ENCODE results near the gene RNF213. TPM values are rescaled to one million over a fixed set of nuclear protein-coding genes. Genes with fewer than 3 reads are reported as not detected.
A peak's percentile ranks its signal among the peaks of the same experiment; 100 is the strongest.

RNF213 gene
- total RNA-seq, 1 experiment from 2014 or later: 70.5 TPM

GRCh38 chr17:80252871-80253270, 7.8 kb upstream of the RNF213 start (continued):
- no peak for TF ChIP-seq STAT6 (CRISPR knock-in tag; conservative IDR thresholded peaks at IDR 0.05; ENCODE audit: low read depth)
- TF ChIP-seq ZNF219 (CRISPR knock-in tag; IDR thresholded peaks at IDR 0.05; ENCODE audit: borderline replicate concordance): no peak
- TF ChIP-seq ESRRA (CRISPR knock-in tag; IDR thresholded peaks at IDR 0.05; ENCODE audit: borderline replicate concordance): no peak

- POLR2A ChIA-PET: interaction anchor here (1.2 kb wide), 1 partner anchor 16 kb away, joined by 3 read pairs; no protein-coding TSS in a partner anchor
- CTCF ChIA-PET: no interaction called here
- DNase-seq (ENCODE audit: low spot score): no peak
Observed at GRCh38 chr17:80253631-80254395, 6.8 kb upstream of the RNF213 start.

More at GRCh38 chr17:80253631-80254395, 6.8 kb upstream of the RNF213 start:
- no peak for ATAC-seq
- H3K27ac Mint-ChIP-seq: peak overlapping the region; percentile 71
- H3K4me3 Mint-ChIP-seq: no peak overlapping the region
- no peaks in the 10 kb centered on the region for H3K27me3 Mint-ChIP-seq (ENCODE audit: low read depth)
- peaks cover 25% of the 10 kb centered on the region for H3K4me1 Mint-ChIP-seq
- TF ChIP-seq HMGA2 (CRISPR knock-in tag; IDR thresholded peaks at IDR 0.05) (no peak), ETV6 (CRISPR knock-in tag; IDR thresholded peaks at IDR 0.05) (no peak), AFF4 (CRISPR knock-in tag; IDR thresholded peaks at IDR 0.05; ENCODE audit: borderline replicate concordance) (no peak), RELA (CRISPR knock-in tag; IDR thresholded peaks at IDR 0.05; ENCODE audit: borderline replicate concordance) (no peak), STAT6 (CRISPR knock-in tag; conservative IDR thresholded peaks at IDR 0.05; ENCODE audit: low read depth) (no peak), CBFB (CRISPR knock-in tag; IDR thresholded peaks at IDR 0.05; ENCODE audit: low read depth) (no peak), ZNF671 (CRISPR knock-in tag; IDR thresholded peaks at IDR 0.05) (no peak), RORB (CRISPR knock-in tag; IDR thresholded peaks at IDR 0.05) (no peak), MXD4 (CRISPR knock-in tag; IDR thresholded peaks at IDR 0.05; ENCODE audit: borderline replicate concordance) (no peak), ZNF121 (CRISPR knock-in tag; IDR thresholded peaks at IDR 0.05) (no peak), ZNF232 (CRISPR knock-in tag; IDR thresholded peaks at IDR 0.05) (no peak), SP1 (CRISPR knock-in tag; conservative IDR thresholded peaks at IDR 0.05) (no peak)
- no peaks in the 10 kb centered on the region for H3K9me3 Mint-ChIP-seq
- H3K36me3 Mint-ChIP-seq: 0 out of 2 replicates have a peak, but pooled peaks cover 2% of the 10 kb centered on the region

Data from WTC11 (cell line).